Activated CD8-positive, alpha-beta memory T cell treated with anti-CD3 and anti-CD28 coated beads, Interleukin-2, amount 10 ng/mL, durations not matched to agents 7 days and 5 days (primary cell): Measurements from ENCODE around the gene ZNF300. TPM values are rescaled to one million over a fixed set of nuclear protein-coding genes. Genes with fewer than 3 reads are reported as not detected.

ENCODE experiments used
- ATAC-seq: fragments of 150-1000 bp; cut with Tn5 transposase; one replicate; pipeline ENCODE4 v1.10.0; 2021; ENCODE audit warnings: moderate library complexity
- CTCF ChIA-PET: fragments of 350-600 bp; sonication (Branson Sonifier 250); formaldehyde crosslinking; loops from one replicate; lab custom pipeline; 2021; ENCODE audit warnings: antibody characterized with exemption; lab: Charles Lee
- DNase-seq: peaks from one replicate; pipeline ENCODE4 v3.0.0-alpha.2; 2020
- H3K27ac Mint-ChIP-seq: one replicate; pipeline ENCODE4 v1.8.0; 2021; ENCODE audit warnings: mild to moderate bottlenecking, mixed read lengths
- H3K27me3 Mint-ChIP-seq: one replicate; pipeline ENCODE4 v1.8.0; 2021; ENCODE audit warnings: mixed read lengths
- H3K36me3 Mint-ChIP-seq: one replicate; pipeline ENCODE4 v1.8.0; 2021; ENCODE audit warnings: mild to moderate bottlenecking, mixed read lengths
- H3K4me1 Mint-ChIP-seq: one replicate; pipeline ENCODE4 v1.8.0; 2021; ENCODE audit warnings: mixed read lengths
- H3K4me3 Mint-ChIP-seq: one replicate; pipeline ENCODE4 v1.8.0; 2021; ENCODE audit warnings: mild to moderate bottlenecking, moderate library complexity, mixed read lengths
- H3K9me3 Mint-ChIP-seq: one replicate; pipeline ENCODE4 v1.8.0; 2022; ENCODE audit warnings: low read depth, mixed read lengths
- total RNA-seq, 2 experiments: library from RNA; stranded (reverse); gene quantifications; one replicate each; pipeline ENCODE4 v1.2.3, GENCODE V29; 2021

Gene ZNF300
- under 1 TPM; 0.26 to 0.44 TPM for total RNA-seq

GRCh38 chr5:150904479-150905311 is at the start of gene ZNF300:
Gene ZNF300 (minus strand): TSS chr5:150904980. CDS start chr5:150903155, 1,825 bp downstream.
- Mint-ChIP-seq H3K9me3 (peaks cover 36% of the 10 kb centered on the region), H3K4me1 (no peaks in the 10 kb centered on the region), H3K4me3 (peak within 1 kb of the TSS; percentile 52), H3K27ac (peak within 1 kb of the TSS; percentile 3), H3K36me3 (peaks cover 12% of the 10 kb centered on the region), H3K27me3 (peaks cover 3% of the 10 kb centered on the region)
- ATAC-seq: no peak
- CTCF ChIA-PET: no interaction called here
- DNase-seq: peak; percentile 44

- H3K4me3 Mint-ChIP-seq: no peak overlapping the region
- no peak overlapping the region for H3K27ac Mint-ChIP-seq
- DNase-seq (no peak), ATAC-seq (no peak)
- peaks cover 10% of the 10 kb centered on the region for H3K36me3 Mint-ChIP-seq
- H3K27me3 Mint-ChIP-seq: no peaks in the 10 kb centered on the region
- no peaks in the 10 kb centered on the region for H3K4me1 Mint-ChIP-seq
- peaks cover 43% of the 10 kb centered on the region for H3K9me3 Mint-ChIP-seq
- CTCF ChIA-PET: no interaction called here
Measured at GRCh38 chr5:150948539-150948938, 43.8 kb upstream of the ZNF300 start.

- ATAC-seq (no peak), DNase-seq (no peak)
- Mint-ChIP-seq H3K36me3 (peaks cover 8% of the 10 kb centered on the region), H3K27me3 (no peaks in the 10 kb centered on the region), H3K4me1 (no peaks in the 10 kb centered on the region), H3K4me3 (no peak overlapping the region), H3K9me3 (peaks cover 37% of the 10 kb centered on the region), H3K27ac (no peak overlapping the region)
- CTCF ChIA-PET: no interaction called here
Measured at GRCh38 chr5:150946351-150946905, 41.6 kb upstream of the ZNF300 start.

GRCh38 chr5:150945947-150946346 is 41.2 kb upstream of the ZNF300 start:
- peaks cover 34% of the 10 kb centered on the region for H3K9me3 Mint-ChIP-seq
- CTCF ChIA-PET: no interaction called here
- H3K36me3 Mint-ChIP-seq: peaks cover 8% of the 10 kb centered on the region
- ATAC-seq (no peak), DNase-seq (no peak)
- H3K4me3 Mint-ChIP-seq: no peak overlapping the region
- H3K27ac Mint-ChIP-seq: no peak overlapping the region
- H3K4me1 Mint-ChIP-seq: no peaks in the 10 kb centered on the region
- H3K27me3 Mint-ChIP-seq: no peaks in the 10 kb centered on the region

- CTCF ChIA-PET: no interaction called here
- no peak for DNase-seq
- no peak overlapping the region for H3K4me3 Mint-ChIP-seq
- peaks cover 33% of the 10 kb centered on the region for H3K9me3 Mint-ChIP-seq
- no peak for ATAC-seq
- H3K36me3 Mint-ChIP-seq: peaks cover 6% of the 10 kb centered on the region
- no peaks in the 10 kb centered on the region for H3K4me1 Mint-ChIP-seq
- no peaks in the 10 kb centered on the region for H3K27me3 Mint-ChIP-seq
- H3K27ac Mint-ChIP-seq: no peak overlapping the region
Measured at GRCh38 chr5:150945486-150945885, 40.7 kb upstream of the ZNF300 start.

- Mint-ChIP-seq H3K9me3 (peaks cover 41% of the 10 kb centered on the region), H3K4me1 (no peaks in the 10 kb centered on the region), H3K27ac (no peak overlapping the region), H3K27me3 (no peaks in the 10 kb centered on the region), H3K36me3 (peaks cover 1% of the 10 kb centered on the region), H3K4me3 (no peak overlapping the region)
- no peak for DNase-seq
- ATAC-seq: no peak
- CTCF ChIA-PET: no interaction called here
Measured at GRCh38 chr5:150931368-150931965, 26.7 kb upstream of the ZNF300 start.

GRCh38 chr5:150918613-150919012 is 13.8 kb upstream of the ZNF300 start:
- DNase-seq: no peak
- H3K27me3 Mint-ChIP-seq: no peaks in the 10 kb centered on the region
- no peaks in the 10 kb centered on the region for H3K4me1 Mint-ChIP-seq
- H3K9me3 Mint-ChIP-seq: peaks cover 26% of the 10 kb centered on the region
- ATAC-seq: no peak
- no peak overlapping the region for H3K27ac Mint-ChIP-seq
- H3K36me3 Mint-ChIP-seq: no peaks in the 10 kb centered on the region
- no peak overlapping the region for H3K4me3 Mint-ChIP-seq
- CTCF ChIA-PET: no interaction called here

- peaks cover 27% of the 10 kb centered on the region for H3K9me3 Mint-ChIP-seq
- CTCF ChIA-PET: no interaction called here
- no peak for ATAC-seq
Measured at GRCh38 chr5:150912312-150912814, 7.6 kb upstream of the ZNF300 start.

GRCh38 chr5:150905312-150905683 is 518 bp upstream of the ZNF300 start:
- no peak for DNase-seq
- Mint-ChIP-seq H3K4me1 (no peaks in the 10 kb centered on the region), H3K36me3 (peaks cover 10% of the 10 kb centered on the region), H3K9me3 (peaks cover 35% of the 10 kb centered on the region), H3K27ac (no peak overlapping the region), H3K27me3 (peaks cover 3% of the 10 kb centered on the region), H3K4me3 (peak overlapping the region; percentile 52)
- ATAC-seq: no peak
- CTCF ChIA-PET: no interaction called here

More at GRCh38 chr5:150912312-150912814, 7.6 kb upstream of the ZNF300 start:
- no peak overlapping the region for H3K4me3 Mint-ChIP-seq
- DNase-seq: no peak
- H3K27me3 Mint-ChIP-seq: no peaks in the 10 kb centered on the region
- no peak overlapping the region for H3K27ac Mint-ChIP-seq
- H3K4me1 Mint-ChIP-seq: no peaks in the 10 kb centered on the region
- H3K36me3 Mint-ChIP-seq: no peaks in the 10 kb centered on the region

GRCh38 chr5:150901446-150901845 is 3.3 kb downstream of the ZNF300 start:
- Mint-ChIP-seq H3K27me3 (peaks cover 3% of the 10 kb centered on the region), H3K4me1 (no peaks in the 10 kb centered on the region), H3K9me3 (peaks cover 47% of the 10 kb centered on the region), H3K4me3 (no peak overlapping the region), H3K36me3 (peaks cover 24% of the 10 kb centered on the region), H3K27ac (no peak overlapping the region)
- CTCF ChIA-PET: no interaction called here
- DNase-seq (no peak), ATAC-seq (no peak)

GRCh38 chr5:150895431-150896428 is 9.1 kb downstream of the ZNF300 start:
- no peaks in the 10 kb centered on the region for H3K4me1 Mint-ChIP-seq
- no peaks in the 10 kb centered on the region for H3K27me3 Mint-ChIP-seq
- CTCF ChIA-PET: no interaction called here
- no peak overlapping the region for H3K4me3 Mint-ChIP-seq
- DNase-seq: no peak
- H3K9me3 Mint-ChIP-seq: peaks cover 55% of the 10 kb centered on the region
- no peak for ATAC-seq
- H3K36me3 Mint-ChIP-seq: peaks cover 21% of the 10 kb centered on the region
- H3K27ac Mint-ChIP-seq: no peak overlapping the region

GRCh38 chr5:150879358-150879757 is 25.4 kb downstream of the ZNF300 start:
- Mint-ChIP-seq H3K4me1 (no peaks in the 10 kb centered on the region), H3K27ac (no peak overlapping the region)

GRCh38 chr5:150862070-150862469 is 42.7 kb downstream of the ZNF300 start:
- H3K4me1 Mint-ChIP-seq: no peaks in the 10 kb centered on the region
- no peak for ATAC-seq
- H3K36me3 Mint-ChIP-seq: peaks cover 2% of the 10 kb centered on the region
- H3K27me3 Mint-ChIP-seq: no peaks in the 10 kb centered on the region
- DNase-seq: no peak
- no peak overlapping the region for H3K4me3 Mint-ChIP-seq
- CTCF ChIA-PET: no interaction called here
- peaks cover 16% of the 10 kb centered on the region for H3K9me3 Mint-ChIP-seq
- no peak overlapping the region for H3K27ac Mint-ChIP-seq

More at GRCh38 chr5:150879358-150879757, 25.4 kb downstream of the ZNF300 start:
- H3K9me3 Mint-ChIP-seq: peaks cover 8% of the 10 kb centered on the region
- H3K4me3 Mint-ChIP-seq: no peak overlapping the region
- no peaks in the 10 kb centered on the region for H3K27me3 Mint-ChIP-seq
- DNase-seq: no peak
- CTCF ChIA-PET: no interaction called here
- ATAC-seq: no peak
- no peaks in the 10 kb centered on the region for H3K36me3 Mint-ChIP-seq
